Hepatocyte (in vitro differentiated cells): Measurements from ENCODE around the gene NEURL4.

Experiments used
- EZH2 ChIP-seq: fragments of 200-600 bp; sonication (generic); IDR thresholded peaks from 2 replicates; pipeline ENCODE4 v1.6.1; 2016; ENCODE audit warnings: antibody characterized with exemption, mild to moderate bottlenecking, borderline replicate concordance
- TF ChIP-seq, protein P1 (sequence below): fragments of 200-600 bp; sonication (generic); IDR thresholded peaks from 2 replicates; pipeline ENCODE4 v1.5.1; 2016; ENCODE audit warnings: antibody characterized with exemption, mild to moderate bottlenecking; ENCODE audit not compliant: poor library complexity

DNA sequence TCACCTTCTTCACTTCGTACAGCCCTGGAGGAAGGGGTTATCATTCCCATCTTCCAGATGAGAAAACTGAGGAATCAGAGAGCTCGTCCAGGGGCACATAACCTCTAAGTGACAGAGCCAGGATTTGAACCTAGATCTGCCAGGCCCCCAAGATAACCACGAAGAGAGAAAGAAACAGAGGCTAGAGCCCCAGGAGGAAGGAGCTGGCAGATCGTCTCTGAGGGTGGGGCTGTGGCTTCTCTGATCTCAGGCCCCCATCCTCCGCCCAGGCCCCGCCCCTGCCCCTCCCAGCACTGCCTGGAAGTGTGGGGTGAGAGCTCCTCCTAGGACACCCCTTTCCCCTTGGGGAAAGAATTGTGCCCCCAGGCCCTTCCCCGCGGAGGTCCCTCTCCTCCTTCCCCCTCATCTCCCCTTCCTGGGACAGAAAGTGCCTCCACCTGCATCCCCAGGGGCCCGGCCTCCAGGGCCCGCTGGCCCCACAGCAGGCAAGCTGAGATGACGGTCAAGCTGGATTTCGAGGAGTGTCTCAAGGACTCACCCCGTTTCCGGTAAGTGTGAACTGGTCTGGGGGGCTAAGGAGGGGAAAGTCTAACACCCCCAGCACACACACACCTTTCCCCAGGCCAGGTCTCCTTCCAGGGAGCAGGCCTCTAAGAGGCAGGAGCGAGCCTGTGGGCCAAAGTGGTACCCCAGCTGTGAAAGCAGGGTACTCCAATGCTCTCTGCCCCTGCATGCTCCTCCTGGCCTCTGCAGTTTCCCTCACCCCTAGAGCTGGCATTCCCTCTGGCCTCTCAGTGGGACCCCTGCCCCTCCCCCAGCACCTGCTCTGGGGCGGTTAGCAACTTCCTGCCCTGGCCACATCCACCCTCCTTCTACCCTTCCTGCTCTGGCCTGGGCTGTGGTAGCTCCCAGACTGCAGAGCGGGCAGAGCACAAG, 7.4 kb upstream of the NEURL4 start, which contains the start of gene ACAP1:
- TF ChIP-seq, protein P1, sequence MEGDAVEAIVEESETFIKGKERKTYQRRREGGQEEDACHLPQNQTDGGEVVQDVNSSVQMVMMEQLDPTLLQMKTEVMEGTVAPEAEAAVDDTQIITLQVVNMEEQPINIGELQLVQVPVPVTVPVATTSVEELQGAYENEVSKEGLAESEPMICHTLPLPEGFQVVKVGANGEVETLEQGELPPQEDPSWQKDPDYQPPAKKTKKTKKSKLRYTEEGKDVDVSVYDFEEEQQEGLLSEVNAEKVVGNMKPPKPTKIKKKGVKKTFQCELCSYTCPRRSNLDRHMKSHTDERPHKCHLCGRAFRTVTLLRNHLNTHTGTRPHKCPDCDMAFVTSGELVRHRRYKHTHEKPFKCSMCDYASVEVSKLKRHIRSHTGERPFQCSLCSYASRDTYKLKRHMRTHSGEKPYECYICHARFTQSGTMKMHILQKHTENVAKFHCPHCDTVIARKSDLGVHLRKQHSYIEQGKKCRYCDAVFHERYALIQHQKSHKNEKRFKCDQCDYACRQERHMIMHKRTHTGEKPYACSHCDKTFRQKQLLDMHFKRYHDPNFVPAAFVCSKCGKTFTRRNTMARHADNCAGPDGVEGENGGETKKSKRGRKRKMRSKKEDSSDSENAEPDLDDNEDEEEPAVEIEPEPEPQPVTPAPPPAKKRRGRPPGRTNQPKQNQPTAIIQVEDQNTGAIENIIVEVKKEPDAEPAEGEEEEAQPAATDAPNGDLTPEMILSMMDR, result no peak
- no peak for TF ChIP-seq EZH2
